NCI-H187 (cell line): ENCODE results near the gene ALDH3B1.

Source experiments
- DNase-seq, 2 experiments: peaks; one replicate each; lab custom pipeline; 2025; lab: John Stamatoyannopoulos, UW

Gene ALDH3B1

GRCh38 chr11:68071281-68072048 is 61.3 kb downstream of the ALDH3B1 start:
- DNase-seq: no peak

GRCh38 chr11:68074584-68075352 is 64.6 kb downstream of the ALDH3B1 start:
- no peak for DNase-seq

DNA sequence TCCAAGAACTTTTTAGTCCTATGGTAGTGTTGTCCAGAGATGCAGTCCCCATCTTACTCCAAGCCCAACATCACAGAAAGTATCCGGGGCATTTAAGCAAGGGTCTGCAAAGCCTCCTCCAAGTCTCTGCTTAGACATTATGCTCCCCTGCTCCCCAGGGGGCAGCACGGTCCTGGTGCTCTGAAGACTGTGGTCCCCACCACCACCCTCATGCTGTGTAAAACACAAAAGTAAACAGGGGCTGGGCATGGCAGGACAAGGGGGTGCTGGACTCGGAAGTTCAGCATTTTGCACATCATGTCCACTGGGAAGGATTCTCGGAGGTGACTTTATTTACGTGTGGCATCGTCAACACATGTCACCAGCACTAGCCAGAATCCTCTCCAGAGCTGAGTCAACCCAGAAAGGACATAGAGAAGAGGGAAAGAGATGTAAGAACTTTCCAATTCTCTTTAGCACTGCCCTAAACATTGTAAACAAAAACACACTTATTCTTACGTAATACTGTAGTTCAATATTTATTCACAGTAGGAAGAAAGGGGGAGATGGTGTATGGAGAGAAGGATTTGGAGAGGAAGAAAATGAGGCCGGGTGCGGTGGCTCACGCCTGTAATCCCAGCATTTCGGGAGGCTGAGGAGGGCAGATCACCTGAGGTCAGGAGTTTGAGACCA is 66.4 kb downstream of the ALDH3B1 start:
- no peak for DNase-seq

GRCh38 chr11:68077617-68078582 is 67.8 kb downstream of the ALDH3B1 start:
- DNase-seq: no peak
